DND-41 (cell line): ENCODE measurements around the gene LINGO3.
A peak's percentile ranks its signal among the peaks of the same experiment; 100 is the strongest.

Experiments
- ATAC-seq: fragments of 200-7000 bp; cut with Tn5 transposase; 3 replicates; pipeline ENCODE4 v1.9.1; 2021; ENCODE audit warnings: low read depth; ENCODE audit not compliant: insufficient read depth
- DNase-seq: peaks from one replicate; pipeline ENCODE4 v3.0.0-alpha.2; 2020
- H2AFZ ChIP-seq: 2 replicates; pipeline ENCODE4 v1.6.0; 2012; ENCODE audit warnings: low read depth, low read length
- H3K27ac ChIP-seq: 2 replicates; pipeline ENCODE4 v1.5.1; 2012; ENCODE audit warnings: low read length, inconsistent platforms
- H3K27me3 ChIP-seq: fragments of 200-600 bp; sonication (generic); 2 replicates; pipeline ENCODE4 v1.6.0; 2012; ENCODE audit warnings: low read length, mild to moderate bottlenecking, inconsistent platforms; ENCODE audit not compliant: insufficient read depth, poor library complexity
- H3K36me3 ChIP-seq: 2 replicates; pipeline ENCODE4 v1.5.1; 2012; ENCODE audit warnings: low read length, inconsistent platforms; ENCODE audit not compliant: insufficient read depth
- H3K4me1 ChIP-seq: 2 replicates; pipeline ENCODE4 v1.5.1; 2012; ENCODE audit warnings: mild to moderate bottlenecking, low read length; ENCODE audit not compliant: insufficient read depth
- H3K4me2 ChIP-seq: 2 replicates; pipeline ENCODE4 v1.6.0; 2012; ENCODE audit warnings: mild to moderate bottlenecking, moderate library complexity, low read length, inconsistent platforms; ENCODE audit not compliant: insufficient read depth
- H3K4me3 ChIP-seq, 2 experiments: fragments of 200-600 bp in 1 of 2; shearing (Covaris generic) in 1 of 2; 2 replicates each; pipeline ENCODE4 v1.5.1; 2012 to 2016; ENCODE audit warnings: inconsistent platforms in 2 of 2, low read length in 2 of 2, mild to moderate bottlenecking in 2 of 2, low read depth in 1 of 2, moderate library complexity in 1 of 2
- H3K79me2 ChIP-seq: 2 replicates; pipeline ENCODE4 v1.6.0; 2012; ENCODE audit warnings: low read length, inconsistent platforms; ENCODE audit not compliant: insufficient read depth
- H3K9ac ChIP-seq: 2 replicates; pipeline ENCODE4 v1.6.0; 2012; ENCODE audit warnings: low read depth, mild to moderate bottlenecking, inconsistent platforms, low read length, moderate library complexity
- H3K9me3 ChIP-seq: 2 replicates; pipeline ENCODE4 v1.5.1; 2012; ENCODE audit warnings: low read length, moderate library complexity, mild to moderate bottlenecking, inconsistent platforms; ENCODE audit not compliant: insufficient read depth, severe bottlenecking
- H4K20me1 ChIP-seq: 2 replicates; pipeline ENCODE4 v1.6.0; 2012; ENCODE audit warnings: low read length; ENCODE audit not compliant: insufficient read depth
- EZH2 ChIP-seq: IDR thresholded peaks from 3 replicates; pipeline ENCODE4 v1.6.1; 2012; ENCODE audit warnings: borderline replicate concordance, low read depth, mild to moderate bottlenecking, moderate library complexity, low read length, inconsistent platforms; ENCODE audit not compliant: severe bottlenecking
- TF ChIP-seq, protein P1 (sequence below): IDR thresholded peaks from 2 replicates; pipeline ENCODE4 v1.5.1; 2012; ENCODE audit warnings: borderline replicate concordance, low read length, moderate library complexity, mild to moderate bottlenecking; ENCODE audit not compliant: poor library complexity, severe bottlenecking; ENCODE audit errors: extremely low read depth

Gene LINGO3

DNA sequence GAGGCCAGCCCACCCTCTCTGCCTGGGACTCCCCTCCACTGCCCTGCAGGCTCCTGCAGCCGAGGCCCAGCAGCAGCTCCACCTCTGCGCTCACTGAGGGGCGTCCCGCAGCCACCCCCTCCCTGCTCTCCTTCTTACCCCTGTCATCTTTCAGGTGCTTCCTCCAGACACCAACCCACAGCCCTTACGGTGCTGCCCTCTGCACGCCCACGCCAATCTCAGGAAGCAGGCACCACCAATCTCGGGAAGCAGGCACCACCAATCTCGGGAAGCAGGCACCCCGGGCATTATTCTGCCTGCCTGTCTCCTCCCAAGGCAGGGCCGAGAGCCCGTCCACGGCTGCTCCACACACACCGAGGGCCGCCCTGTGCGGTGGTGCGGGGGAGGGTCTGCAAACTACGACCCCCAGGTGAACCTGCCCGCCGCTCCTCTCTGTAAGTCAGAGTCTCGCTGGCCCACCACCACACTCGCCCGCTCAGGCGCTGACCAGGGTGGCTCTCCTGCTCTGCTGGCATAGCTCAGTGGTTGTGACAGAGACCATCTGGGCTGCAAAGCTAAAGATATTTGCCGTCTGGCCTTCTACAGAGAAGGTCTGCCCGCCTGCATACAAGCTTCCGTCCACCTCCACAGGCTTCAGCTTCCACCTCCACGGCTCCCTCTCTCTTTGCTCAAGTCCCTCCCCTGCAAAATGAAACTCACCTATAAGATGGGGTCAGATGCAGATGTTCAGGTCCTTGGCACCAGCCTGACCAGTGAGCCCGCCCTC lies 17.5 kb upstream of the LINGO3 start:
- Histone ChIP-seq H3K9ac (no peak overlapping the region), H3K36me3 (peaks cover 54% of the 10 kb centered on the region), H3K79me2 (peaks cover 62% of the 10 kb centered on the region)

DNA sequence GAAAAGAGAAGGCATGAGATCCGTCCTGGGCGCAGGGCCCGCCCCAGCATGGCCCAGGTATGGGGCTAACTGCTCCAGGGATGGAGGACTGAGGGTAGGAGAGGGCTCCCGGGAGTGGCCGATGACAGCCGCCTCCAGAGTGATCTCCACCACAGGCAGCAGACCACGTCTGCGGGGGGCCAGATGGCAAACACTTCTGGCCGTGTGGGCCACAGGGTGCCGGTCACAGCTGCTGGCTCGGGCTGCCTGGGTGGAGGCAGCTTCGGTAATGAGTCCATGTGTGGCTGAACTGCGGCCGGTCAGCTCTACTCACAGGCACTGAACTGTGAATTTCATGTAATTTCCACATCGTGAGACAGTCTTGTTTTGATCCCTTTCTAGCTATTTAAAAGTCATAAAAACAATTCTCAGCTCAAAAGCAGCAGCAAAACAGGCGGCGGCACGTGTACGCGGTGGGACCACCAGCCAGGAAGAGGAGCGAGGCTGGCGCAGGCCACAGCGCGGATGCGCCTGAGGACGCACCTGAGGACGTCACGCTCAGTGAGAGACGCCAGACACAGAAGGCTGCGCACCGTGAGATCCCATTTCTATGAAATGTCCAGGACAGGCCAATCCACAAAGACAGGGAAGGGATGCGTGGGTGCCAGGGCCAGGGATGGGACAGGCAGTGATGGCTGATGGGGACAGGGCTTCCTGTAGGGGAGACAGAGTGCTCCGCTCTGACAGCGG lies 16.4 kb upstream of the LINGO3 start:
- Histone ChIP-seq H3K4me3 (no peak overlapping the region), H3K4me1 (peaks cover 26% of the 10 kb centered on the region), H3K36me3 (peaks cover 54% of the 10 kb centered on the region), H4K20me1 (peaks cover 36% of the 10 kb centered on the region), H3K4me2 (no peak overlapping the region), H3K27ac (no peak overlapping the region), H3K79me2 (peaks cover 52% of the 10 kb centered on the region), H2AFZ (no peak overlapping the region), H3K27me3 (no peaks in the 10 kb centered on the region), H3K9me3 (no peaks in the 10 kb centered on the region), H3K9ac (no peak overlapping the region)
- DNase-seq: no peak
- TF ChIP-seq EZH2: no peak
- TF ChIP-seq, protein P1, sequence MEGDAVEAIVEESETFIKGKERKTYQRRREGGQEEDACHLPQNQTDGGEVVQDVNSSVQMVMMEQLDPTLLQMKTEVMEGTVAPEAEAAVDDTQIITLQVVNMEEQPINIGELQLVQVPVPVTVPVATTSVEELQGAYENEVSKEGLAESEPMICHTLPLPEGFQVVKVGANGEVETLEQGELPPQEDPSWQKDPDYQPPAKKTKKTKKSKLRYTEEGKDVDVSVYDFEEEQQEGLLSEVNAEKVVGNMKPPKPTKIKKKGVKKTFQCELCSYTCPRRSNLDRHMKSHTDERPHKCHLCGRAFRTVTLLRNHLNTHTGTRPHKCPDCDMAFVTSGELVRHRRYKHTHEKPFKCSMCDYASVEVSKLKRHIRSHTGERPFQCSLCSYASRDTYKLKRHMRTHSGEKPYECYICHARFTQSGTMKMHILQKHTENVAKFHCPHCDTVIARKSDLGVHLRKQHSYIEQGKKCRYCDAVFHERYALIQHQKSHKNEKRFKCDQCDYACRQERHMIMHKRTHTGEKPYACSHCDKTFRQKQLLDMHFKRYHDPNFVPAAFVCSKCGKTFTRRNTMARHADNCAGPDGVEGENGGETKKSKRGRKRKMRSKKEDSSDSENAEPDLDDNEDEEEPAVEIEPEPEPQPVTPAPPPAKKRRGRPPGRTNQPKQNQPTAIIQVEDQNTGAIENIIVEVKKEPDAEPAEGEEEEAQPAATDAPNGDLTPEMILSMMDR: no peak
- ATAC-seq: no peak

More for the DNA sequence above, 17.5 kb upstream of the LINGO3 start:
- Histone ChIP-seq H3K4me2 (peak overlapping the region; percentile 38; the same call in 1 of the 2 replicates), H3K4me1 (peaks cover 37% of the 10 kb centered on the region), H3K27ac (no peak overlapping the region), H3K4me3 (no peak overlapping the region), H2AFZ (no peak overlapping the region), H3K27me3 (no peaks in the 10 kb centered on the region), H4K20me1 (peaks cover 33% of the 10 kb centered on the region), H3K9me3 (no peaks in the 10 kb centered on the region)
- no peak for DNase-seq
- no peak for ATAC-seq
- TF ChIP-seq, protein P1: no peak

DNA sequence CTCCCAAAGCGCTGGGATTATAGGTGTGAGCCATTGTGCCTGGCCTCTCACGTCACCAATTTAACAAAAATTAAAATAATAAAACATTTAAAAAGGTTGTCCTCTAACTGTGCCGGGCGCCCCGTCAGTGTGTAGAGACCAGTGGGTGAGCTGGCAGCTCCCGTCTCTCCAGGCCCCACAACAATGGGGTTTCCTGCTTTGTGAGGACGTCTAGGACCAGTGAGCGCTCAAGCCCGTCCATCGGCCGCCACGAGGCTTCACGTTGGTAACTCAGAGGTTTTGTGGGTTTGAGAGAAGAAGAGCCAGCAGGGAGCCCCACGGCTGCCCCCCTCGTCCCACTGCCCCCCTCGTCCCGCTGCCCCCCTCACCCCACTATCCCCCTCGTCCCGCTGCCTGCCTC lies 15.8 kb upstream of the LINGO3 start:
- no peaks in the 10 kb centered on the region for H3K27me3 ChIP-seq
- no peak for ATAC-seq
- DNase-seq: no peak
- peaks cover 36% of the 10 kb centered on the region for H4K20me1 ChIP-seq
- H3K9me3 ChIP-seq: no peaks in the 10 kb centered on the region
- peaks cover 45% of the 10 kb centered on the region for H3K79me2 ChIP-seq
- H3K9ac ChIP-seq: no peak overlapping the region
- H3K36me3 ChIP-seq: peaks cover 48% of the 10 kb centered on the region
- H2AFZ ChIP-seq: no peak overlapping the region
- TF ChIP-seq, protein P1: no peak
- TF ChIP-seq EZH2: no peak
- H3K4me1 ChIP-seq: peaks cover 21% of the 10 kb centered on the region
- no peak overlapping the region for H3K27ac ChIP-seq
- H3K4me3 ChIP-seq: no peak overlapping the region
- H3K4me2 ChIP-seq: no peak overlapping the region
